Spleen (tissue), 7 donors: Measurements from ENCODE around the gene PRRX2.

Experiments
- CTCF ChIP-seq, 11 experiments: fragments of 200-600 bp in 7 of 11; fragments of 450-650 bp in 4 of 11; sonication (generic) in 4 of 11; IDR thresholded peaks in 8 of 11; conservative IDR thresholded peaks in 3 of 11; 1 replicate in 7 of 11; 2 replicates in 4 of 11; pipeline versions ENCODE4 v1.4.0 to v1.8.0; 2016 to 2021; ENCODE audit warnings: antibody characterized with exemption in 11 of 11, inconsistent platforms in 4 of 11, mild to moderate bottlenecking in 1 of 11
- POLR2A ChIP-seq, 3 donors: fragments of 450-650 bp; IDR thresholded peaks; one replicate each; pipeline ENCODE4 v1.5.1; 2017; ENCODE audit warnings: antibody characterized with exemption in 3 of 3, mild to moderate bottlenecking in 1 of 3
- donor health status: DM: no; HTN: no; CAD: no; lungs with moderate emphysema.
- donor health status: DM: no; HTN: no; CAD: no.
- donor health status: DM: no; HTN: no; CAD: no.

- TF ChIP-seq CTCF (IDR thresholded peaks at IDR 0.05 in 8 of 11, conservative IDR thresholded peaks at IDR 0.05 in 3 of 11) (no peak), POLR2A (IDR thresholded peaks at IDR 0.05) (no peak)
These were observed 580 bp upstream of the PRRX2 start for GRCh38 chr9:129664746-129665388.
